GM12892 (cell line): Measurements from ENCODE around the gene SPSB1.

Experiments
- POLR2A ChIP-seq: IDR thresholded peaks from 2 replicates; pipeline ENCODE4 v1.6.1; 2011; ENCODE audit warnings: low read depth, low read length, control low read depth
- POLR2AphosphoS5 ChIP-seq: IDR thresholded peaks from 2 replicates; pipeline ENCODE4 v1.6.1; 2011; ENCODE audit warnings: low read depth, low read length, control low read depth
- TAF1 ChIP-seq: IDR thresholded peaks from 2 replicates; pipeline ENCODE4 v1.6.1; 2011; ENCODE audit warnings: low read depth, mild to moderate bottlenecking, control low read depth, low read length, borderline replicate concordance

GRCh38 chr1:9410737-9411297 is 118.1 kb downstream of the SPSB1 start:
- TF ChIP-seq POLR2A (no peak), POLR2AphosphoS5 (no peak), TAF1 (no peak)
